T-cell (primary cell): ENCODE results near the gene FANCI. TPM values are rescaled to one million over a fixed set of nuclear protein-coding genes. Genes with fewer than 3 reads are reported as not detected.
A peak's percentile ranks its signal among the peaks of the same experiment; 100 is the strongest.

Experiments used
- ATAC-seq, 4 experiments: fragments of 200-7000 bp in 3 of 4; fragments of 150-1000 bp in 1 of 4; cut with Tn5 transposase; replicated peaks in 1 of 4; 1 replicate in 3 of 4; 2 replicates in 1 of 4; pipeline ENCODE4 v1.10.0; 2021; ENCODE audit warnings: moderate library complexity in 3 of 4, mild to moderate bottlenecking in 2 of 4, moderate number of reproducible peaks in 1 of 4
- CTCF ChIA-PET, 2 donors: fragments of 300-600 bp; sonication (Branson Sonifier 250); formaldehyde crosslinking; loops; one replicate each; lab custom pipeline; 2022; ENCODE audit warnings: antibody characterized with exemption in 2 of 2; lab: Charles Lee
- POLR2A ChIA-PET, 2 donors: fragments of 300-600 bp; sonication (Branson Sonifier 250); formaldehyde crosslinking; loops; one replicate each; lab custom pipeline; 2022; ENCODE audit warnings: antibody characterized with exemption in 2 of 2; lab: Charles Lee
- DNase-seq, 35 experiments: peaks; one replicate each; pipeline versions ENCODE4 v3.0.0 to v3.0.0-alpha.2; 2013 to 2023
- H3K27ac ChIP-seq: one replicate; pipeline ENCODE4 v1.5.1; 2013; ENCODE audit warnings: low read length
- H3K27me3 ChIP-seq, 2 experiments: replicated peaks in 1 of 2; 1 replicate in 1 of 2; 2 replicates in 1 of 2; pipeline versions ENCODE4 v1.6.1 to v1.7.0; 2013; ENCODE audit warnings: low read length in 1 of 2, mixed read lengths in 1 of 2; ENCODE audit not compliant: control insufficient read depth in 2 of 2, insufficient read depth in 2 of 2; ENCODE audit errors: extremely low read depth in 1 of 2
- H3K36me3 ChIP-seq, 2 donors: 1 replicate in 1 of 2; 2 replicates in 1 of 2; pipeline versions ENCODE4 v1.6.1 to v1.7.0; 2013; ENCODE audit warnings: low read length in 1 of 2; ENCODE audit not compliant: control insufficient read depth in 2 of 2, insufficient read depth in 1 of 2; ENCODE audit errors: extremely low read depth in 1 of 2
- H3K4me1 ChIP-seq, 2 experiments: 1 replicate in 1 of 2; 2 replicates in 1 of 2; pipeline versions ENCODE4 v1.6.1 to v1.7.0; 2013; ENCODE audit warnings: low read length in 2 of 2, mixed read lengths in 1 of 2; ENCODE audit not compliant: insufficient read depth in 2 of 2, control insufficient read depth in 1 of 2; ENCODE audit errors: extremely low read depth in 1 of 2
- H3K4me3 ChIP-seq, 2 donors: 1 replicate in 1 of 2; 2 replicates in 1 of 2; pipeline versions ENCODE4 v1.5.1 to v1.7.0; 2013; ENCODE audit warnings: mild to moderate bottlenecking in 2 of 2, low read length in 1 of 2, moderate library complexity in 1 of 2; ENCODE audit not compliant: control insufficient read depth in 1 of 2; ENCODE audit errors: extremely low read depth in 1 of 2
- H3K9me3 ChIP-seq: 2 replicates; pipeline ENCODE4 v1.7.0; 2013
- H3K27ac Mint-ChIP-seq, 2 donors: one replicate each; pipeline ENCODE4 v1.8.0; 2020 to 2021; ENCODE audit warnings: mild to moderate bottlenecking in 2 of 2, mixed read lengths in 2 of 2
- H3K27me3 Mint-ChIP-seq, 2 donors: one replicate each; pipeline ENCODE4 v1.8.0; 2021 to 2022; ENCODE audit warnings: mixed read lengths in 2 of 2
- H3K36me3 Mint-ChIP-seq: one replicate; pipeline ENCODE4 v1.8.0; 2021; ENCODE audit warnings: mixed read lengths
- H3K4me1 Mint-ChIP-seq, 3 donors: one replicate each; pipeline ENCODE4 v1.8.0; 2020 to 2022; ENCODE audit warnings: mixed read lengths in 3 of 3, mild to moderate bottlenecking in 1 of 3
- H3K4me3 Mint-ChIP-seq, 3 donors: one replicate each; pipeline ENCODE4 v1.8.0; 2020 to 2022; ENCODE audit warnings: mild to moderate bottlenecking in 3 of 3, mixed read lengths in 3 of 3, moderate library complexity in 3 of 3
- H3K9me3 Mint-ChIP-seq, 3 donors: one replicate each; pipeline ENCODE4 v1.8.0; 2020 to 2022; ENCODE audit warnings: mixed read lengths in 3 of 3
- WGBS: methylation state at CpG from one replicate; pipeline ENCODE4 v1.1.5; 2013; ENCODE audit warnings: missing lambda C conversion rate; ENCODE audit not compliant: insufficient coverage; 5-methylcytosine and 5-hydroxymethylcytosine counted together
- total RNA-seq, 35 experiments: library from RNA in 6 of 35; stranded (reverse) in 6 of 35; fragments of 120-200 nt in 1 of 35; gene quantifications; one replicate each; pipeline versions ENCODE4 v1.2.1 to v1.2.4 and lab custom pipeline; 2013 to 2026

FANCI gene
- total RNA-seq, 5 donors from 2014 or later (not counting 1 experiment from before 2014, with no cell fraction given), result 9.8 to 14.6 (median 12.4) TPM

- Mint-ChIP-seq H3K4me1 (peaks cover 0 to 2% (median 0%) of the 10 kb centered on the region in 3 donors), H3K36me3 (peaks cover 9% of the 10 kb centered on the region), H3K27ac (no peak overlapping the region), H3K4me3 (no peak overlapping the region), H3K27me3 (no peaks in the 10 kb centered on the region), H3K9me3 (no peaks in the 10 kb centered on the region)
- H3K27me3 ChIP-seq, result no peaks in the 10 kb centered on the region
- no peak for ATAC-seq
- ChIA-PET POLR2A (interaction anchor here in 1 of 2 donors (0.9 kb wide), 1 partner anchor 32 kb away, joined by 3 read pairs; no protein-coding TSS in a partner anchor), CTCF (interaction anchor here (0.5 to 0.9 kb wide), 2 partner anchors 39 to 99 kb away, joined by 3 to 4 read pairs; no protein-coding TSS in a partner anchor)
- no peaks in the 10 kb centered on the region for H3K4me1 ChIP-seq
- H3K4me3 ChIP-seq, result no peak overlapping the region
- no peak for DNase-seq
- no peak overlapping the region for H3K27ac ChIP-seq
- 100% methylated on average over 1 of the region's 3 CpGs for WGBS
- H3K36me3 ChIP-seq, result peaks cover 0 to 17% of the 10 kb centered on the region in 2 donors
- no peaks in the 10 kb centered on the region for H3K9me3 ChIP-seq
Observed at GRCh38 chr15:89305395-89305794, 61.6 kb downstream of the FANCI start.

- Histone ChIP-seq H3K9me3 (no peaks in the 10 kb centered on the region), H3K27me3 (no peaks in the 10 kb centered on the region), H3K27ac (no peak overlapping the region), H3K36me3 (peaks cover 0 to 7% of the 10 kb centered on the region in 2 donors), H3K4me3 (no peak overlapping the region), H3K4me1 (no peaks in the 10 kb centered on the region)
- Mint-ChIP-seq H3K27me3 (no peaks in the 10 kb centered on the region), H3K36me3 (peaks cover 9% of the 10 kb centered on the region), H3K4me1 (peaks cover 0 to 6% (median 4%) of the 10 kb centered on the region in 3 donors), H3K4me3 (no peak overlapping the region), H3K27ac (no peak overlapping the region), H3K9me3 (no peaks in the 10 kb centered on the region)
- DNase-seq (no peak), ATAC-seq (no peak)
- ChIA-PET POLR2A (no interaction called here), CTCF (interaction anchor here in 1 of 2 donors (0.6 kb wide), 1 partner anchor 268 kb away, joined by 3 read pairs; no protein-coding TSS in a partner anchor)
- WGBS, result no CpG with 5 or more reads among the region's 2 CpGs
Observed at GRCh38 chr15:89307046-89307587, 63.3 kb downstream of the FANCI start.

GRCh38 chr15:89307791-89308190 is 64.0 kb downstream of the FANCI start:
- H3K4me1 Mint-ChIP-seq, result peaks cover 0 to 6% (median 4%) of the 10 kb centered on the region in 3 donors
- no peak for ATAC-seq
- peaks cover 9% of the 10 kb centered on the region for H3K36me3 Mint-ChIP-seq
- peak overlapping the region in 1 of 2 donors; percentile 28 for H3K27ac Mint-ChIP-seq
- Histone ChIP-seq H3K27me3 (no peaks in the 10 kb centered on the region), H3K9me3 (no peaks in the 10 kb centered on the region), H3K4me1 (no peaks in the 10 kb centered on the region), H3K36me3 (peaks cover 0 to 6% of the 10 kb centered on the region in 2 donors), H3K27ac (no peak overlapping the region), H3K4me3 (no peak overlapping the region)
- WGBS, result no CpG with 5 or more reads among the region's 2 CpGs
- DNase-seq, result no peak
- POLR2A ChIA-PET, result interaction anchor here in 1 of 2 donors (0.5 kb wide), 1 partner anchor 485 kb away, joined by 3 read pairs; no protein-coding TSS in a partner anchor
- no peaks in the 10 kb centered on the region for H3K27me3 Mint-ChIP-seq
- CTCF ChIA-PET, result no interaction called here
- no peaks in the 10 kb centered on the region for H3K9me3 Mint-ChIP-seq
- H3K4me3 Mint-ChIP-seq, result no peak overlapping the region

- no peak for ATAC-seq
- Mint-ChIP-seq H3K27me3 (no peaks in the 10 kb centered on the region), H3K4me1 (peaks cover 0 to 6% (median 4%) of the 10 kb centered on the region in 3 donors), H3K4me3 (no peak overlapping the region), H3K36me3 (peaks cover 4% of the 10 kb centered on the region), H3K27ac (peak overlapping the region in 1 of 2 donors; percentile 28), H3K9me3 (no peaks in the 10 kb centered on the region)
- no peak overlapping the region for H3K27ac ChIP-seq
- POLR2A ChIA-PET, result interaction anchor here in 1 of 2 donors (0.5 kb wide), 1 partner anchor 485 kb away, joined by 3 read pairs; no protein-coding TSS in a partner anchor
- no peaks in the 10 kb centered on the region for H3K9me3 ChIP-seq
- no peaks in the 10 kb centered on the region for H3K4me1 ChIP-seq
- DNase-seq, result no peak
- no peaks in the 10 kb centered on the region for H3K27me3 ChIP-seq
- 100% methylated on average over 2 of the region's 3 CpGs for WGBS
- H3K36me3 ChIP-seq, result peaks cover 0 to 10% of the 10 kb centered on the region in 2 donors
- CTCF ChIA-PET, result no interaction called here
- no peak overlapping the region for H3K4me3 ChIP-seq
Observed at GRCh38 chr15:89308236-89308635, 64.5 kb downstream of the FANCI start.

- Histone ChIP-seq H3K9me3 (no peaks in the 10 kb centered on the region), H3K27ac (no peak overlapping the region), H3K27me3 (no peaks in the 10 kb centered on the region), H3K4me1 (no peaks in the 10 kb centered on the region), H3K4me3 (no peak overlapping the region), H3K36me3 (peaks cover 0 to 13% of the 10 kb centered on the region in 2 donors)
- no peak for ATAC-seq
- H3K9me3 Mint-ChIP-seq, result no peaks in the 10 kb centered on the region
- no peak for DNase-seq
- H3K4me3 Mint-ChIP-seq, result no peak overlapping the region
- peaks cover 2% of the 10 kb centered on the region for H3K36me3 Mint-ChIP-seq
- no peaks in the 10 kb centered on the region for H3K27me3 Mint-ChIP-seq
- ChIA-PET POLR2A (no interaction called here), CTCF (no interaction called here)
- peaks cover 0 to 6% (median 5%) of the 10 kb centered on the region in 3 donors for H3K4me1 Mint-ChIP-seq
- no CpG with 5 or more reads among the region's 2 CpGs for WGBS
- H3K27ac Mint-ChIP-seq, result peak overlapping the region; percentile 24 to 26
Observed at GRCh38 chr15:89309993-89310392, 66.2 kb downstream of the FANCI start.

- POLR2A ChIA-PET, result no interaction called here
- H3K4me1 Mint-ChIP-seq, result peaks cover 3 to 22% (median 19%) of the 10 kb centered on the region in 3 donors
- CTCF ChIA-PET, result interaction anchor here in 1 of 2 donors (0.5 kb wide), 1 partner anchor 121 kb away, joined by 3 read pairs; no protein-coding TSS in a partner anchor
- peaks cover 38% of the 10 kb centered on the region for H3K36me3 Mint-ChIP-seq
- Histone ChIP-seq H3K36me3 (peaks cover 10 to 67% of the 10 kb centered on the region in 2 donors), H3K27me3 (no peaks in the 10 kb centered on the region), H3K9me3 (no peaks in the 10 kb centered on the region), H3K27ac (no peak overlapping the region), H3K4me3 (no peak overlapping the region), H3K4me1 (no peaks in the 10 kb centered on the region)
- WGBS, result 72% methylated on average over 2 of the region's 2 CpGs
- DNase-seq (no peak), ATAC-seq (peak in 1 of 4 experiments; percentile 16)
- H3K9me3 Mint-ChIP-seq, result no peaks in the 10 kb centered on the region
- peak overlapping the region; percentile 64 to 68 for H3K27ac Mint-ChIP-seq
- H3K27me3 Mint-ChIP-seq, result no peaks in the 10 kb centered on the region
- no peak overlapping the region for H3K4me3 Mint-ChIP-seq
Observed at GRCh38 chr15:89315375-89315929, 71.7 kb downstream of the FANCI start.
